IMR-90 (cell line): ENCODE measurements around the gene CARMIL1. TPM values are rescaled to one million over a fixed set of nuclear protein-coding genes. Genes with fewer than 3 reads are reported as not detected.

ENCODE experiments used
- MAZ ChIP-seq: IDR thresholded peaks from 2 replicates; pipeline ENCODE4 v1.6.1; 2012; ENCODE audit warnings: low read depth, mild to moderate bottlenecking, low read length, improper control_type of control experiment, moderate library complexity, borderline replicate concordance
- NFE2L2 ChIP-seq: fragments of 150-350 bp; IDR thresholded peaks from 2 replicates; pipeline ENCODE4 v1.6.1; 2016; ENCODE audit warnings: low read depth, mild to moderate bottlenecking, low read length
- RAD21 ChIP-seq: IDR thresholded peaks from 2 replicates; pipeline ENCODE4 v1.6.1; 2012; ENCODE audit warnings: low read length, improper control_type of control experiment
- polyA plus RNA-seq, 3 experiments: library from polyadenylated mRNA; depleted of rRNA; stranded (reverse); fragments of >200 nt; gene quantifications; 2 replicates each; pipeline ENCODE4 v1.2.3, GENCODE V29; 2012; ENCODE audit warnings: low replicate concordance in 1 of 3
- total RNA-seq: library from RNA; depleted of rRNA; stranded (reverse); fragments of >200 nt; gene quantifications from 2 replicates; pipeline ENCODE4 v1.2.3, GENCODE V29; 2012
- TF ChIP-seq, protein P1 (sequence below): conservative IDR thresholded peaks from 2 replicates; pipeline ENCODE4 v1.5.1; 2012; ENCODE audit warnings: mild to moderate bottlenecking, low read depth, low read length, improper control_type of control experiment

Gene CARMIL1
- total and polyA plus RNA-seq, 2 of the 4 experiments (the other 2 are of a cell fraction), result 1.3 to 2.9 TPM

- TF ChIP-seq, protein P1, sequence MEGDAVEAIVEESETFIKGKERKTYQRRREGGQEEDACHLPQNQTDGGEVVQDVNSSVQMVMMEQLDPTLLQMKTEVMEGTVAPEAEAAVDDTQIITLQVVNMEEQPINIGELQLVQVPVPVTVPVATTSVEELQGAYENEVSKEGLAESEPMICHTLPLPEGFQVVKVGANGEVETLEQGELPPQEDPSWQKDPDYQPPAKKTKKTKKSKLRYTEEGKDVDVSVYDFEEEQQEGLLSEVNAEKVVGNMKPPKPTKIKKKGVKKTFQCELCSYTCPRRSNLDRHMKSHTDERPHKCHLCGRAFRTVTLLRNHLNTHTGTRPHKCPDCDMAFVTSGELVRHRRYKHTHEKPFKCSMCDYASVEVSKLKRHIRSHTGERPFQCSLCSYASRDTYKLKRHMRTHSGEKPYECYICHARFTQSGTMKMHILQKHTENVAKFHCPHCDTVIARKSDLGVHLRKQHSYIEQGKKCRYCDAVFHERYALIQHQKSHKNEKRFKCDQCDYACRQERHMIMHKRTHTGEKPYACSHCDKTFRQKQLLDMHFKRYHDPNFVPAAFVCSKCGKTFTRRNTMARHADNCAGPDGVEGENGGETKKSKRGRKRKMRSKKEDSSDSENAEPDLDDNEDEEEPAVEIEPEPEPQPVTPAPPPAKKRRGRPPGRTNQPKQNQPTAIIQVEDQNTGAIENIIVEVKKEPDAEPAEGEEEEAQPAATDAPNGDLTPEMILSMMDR, result peak; percentile 67
- peak; percentile 65 for TF ChIP-seq RAD21
- TF ChIP-seq NFE2L2, result no peak
- TF ChIP-seq MAZ, result peak; percentile 61; the same call in 1 of the 2 replicates
Observed at GRCh38 chr6:25278914-25279747, at the start of gene CARMIL1 (continued).
